Measurements from ENCODE around the gene ST6GALNAC3.
"Not testable (repeated sequence)": the region's sequence is repeated elsewhere in the genome, so short reads cannot be mapped to it uniquely, and the experiment has no call there.

Gene ST6GALNAC3

GRCh38 chr1:76074321-76075187 is at the start of gene ST6GALNAC3:
TSS of gene ST6GALNAC3 (plus strand) at chr1:76074746.
- DNase-seq, result peak; percentile 84

GRCh38 chr1:76027341-76027740 is 47.2 kb upstream of the ST6GALNAC3 start:
- DNase-seq, result no peak

GRCh38 chr1:76029331-76029730 is 45.2 kb upstream of the ST6GALNAC3 start:
- DNase-seq, result no peak

- no peak for DNase-seq
Observed at GRCh38 chr1:76031496-76031895, 43.0 kb upstream of the ST6GALNAC3 start.

- DNase-seq, result no peak
Observed at GRCh38 chr1:76033800-76034475, 40.6 kb upstream of the ST6GALNAC3 start.

GRCh38 chr1:76035053-76035452 is 39.5 kb upstream of the ST6GALNAC3 start:
- no peak for DNase-seq

GRCh38 chr1:76037324-76037723 is 37.2 kb upstream of the ST6GALNAC3 start:
- no peak for DNase-seq

GRCh38 chr1:76038287-76039004 is 36.1 kb upstream of the ST6GALNAC3 start:
- no peak for DNase-seq

- no peak for DNase-seq
Observed at GRCh38 chr1:76046149-76046548, 28.4 kb upstream of the ST6GALNAC3 start.

- no peak for DNase-seq
Observed at GRCh38 chr1:76048219-76048618, 26.3 kb upstream of the ST6GALNAC3 start.

GRCh38 chr1:76048926-76049325 is 25.6 kb upstream of the ST6GALNAC3 start:
- no peak for DNase-seq

GRCh38 chr1:76049498-76049897 is 25.0 kb upstream of the ST6GALNAC3 start:
- DNase-seq, result no peak

- DNase-seq, result not testable (repeated sequence)
Observed at GRCh38 chr1:76050073-76050472, 24.5 kb upstream of the ST6GALNAC3 start.

GRCh38 chr1:76053021-76053420 is 21.5 kb upstream of the ST6GALNAC3 start:
- DNase-seq, result no peak

GRCh38 chr1:76054359-76054758 is 20.2 kb upstream of the ST6GALNAC3 start:
- DNase-seq, result no peak

GRCh38 chr1:76055987-76056386 is 18.6 kb upstream of the ST6GALNAC3 start:
- no peak for DNase-seq

GRCh38 chr1:76059451-76059850 is 15.1 kb upstream of the ST6GALNAC3 start:
- no peak for DNase-seq

GRCh38 chr1:76065270-76065669 is 9.3 kb upstream of the ST6GALNAC3 start:
- DNase-seq, result no peak

GRCh38 chr1:76066394-76066793 is 8.2 kb upstream of the ST6GALNAC3 start:
- DNase-seq, result no peak

GRCh38 chr1:76068542-76068941 is 6.0 kb upstream of the ST6GALNAC3 start:
- DNase-seq, result no peak

- no peak for DNase-seq
Observed at GRCh38 chr1:76068953-76069561, 5.5 kb upstream of the ST6GALNAC3 start.

GRCh38 chr1:76070538-76070937 is 4.0 kb upstream of the ST6GALNAC3 start:
- DNase-seq, result no peak

GRCh38 chr1:76073481-76073880 is 1.1 kb upstream of the ST6GALNAC3 start:
- DNase-seq, result no peak
